ENCODE data around the gene MTA3. TPM values are rescaled to one million over a fixed set of nuclear protein-coding genes. Genes with fewer than 3 reads are reported as not detected.

The MTA3 gene
- total and polyA plus RNA-seq, 2 donors (not counting 3 experiments of a cell fraction or from before 2014, with no cell fraction given): 36.3 to 53.3 TPM

GRCh38 chr2:42761554-42761953 lies 193.1 kb downstream of the MTA3 start:
- Histone ChIP-seq H3K36me3 (ENCODE audit: control insufficient read depth in 2 of 2, extremely low read depth in 1 of 2, insufficient read depth in 2 of 2, low read length in 2 of 2) (peaks cover 0 to 1% of the 10 kb centered on the region in 2 experiments), H3K9me1 (replicated peaks; ENCODE audit: control insufficient read depth, extremely low read depth, insufficient read depth, low read length) (no peaks in the 10 kb centered on the region), H3K4me3 (replicated peaks in 1 of 3; ENCODE audit: insufficient read depth in 1 of 3, low read depth in 1 of 3, low read length in 3 of 3) (no peak overlapping the region), H3K9ac (replicated peaks; ENCODE audit: extremely low read depth, insufficient read depth, low read length) (no peak overlapping the region), H4K20me1 (replicated peaks; ENCODE audit: control insufficient read depth, extremely low read depth, insufficient read depth, low read length) (no peaks in the 10 kb centered on the region), H2AFZ (ENCODE audit: low read depth, low read length) (no peak overlapping the region), H3K79me2 (ENCODE audit: control insufficient read depth, insufficient read depth, low read length) (no peaks in the 10 kb centered on the region), H3K4me2 (ENCODE audit: insufficient read depth, low read length) (no peak overlapping the region), H3K4me1 (ENCODE audit: control insufficient read depth, extremely low read depth, insufficient read depth, low read length) (no peaks in the 10 kb centered on the region), H3K27ac (ENCODE audit: insufficient read depth, low read depth, low read length) (no peak overlapping the region), H3K9me3 (replicated peaks; ENCODE audit: control insufficient read depth, insufficient read depth, low read length) (no peaks in the 10 kb centered on the region), H3K27me3 (ENCODE audit: control insufficient read depth in 2 of 2, insufficient read depth in 2 of 2, low read length in 2 of 2) (no peaks in the 10 kb centered on the region)
- no peak for FAIRE-seq
- BruUV-seq (replicated peaks): no TSS peak
- no peak for DNase-seq (ENCODE audit: low read depth, low spot score)
- ChIA-PET CTCF (interaction anchor here (0.6 to 1.1 kb wide), 2 partner anchors 9 to 11 kb away, joined by 3 to 4 read pairs; no protein-coding TSS in a partner anchor), POLR2A (no interaction called here)
- dilution Hi-C loops (cut with MboI; ENCODE audit: extremely low pct_ligation_motif_present, low sequenced_read_pairs) (no loop called here), intact Hi-C loops (cut with micrococcal nuclease) (no loop called here)
- TF ChIP-seq GATA2 (IDR thresholded peaks at IDR 0.05; ENCODE audit: insufficient read depth, insufficient read length, low read depth, low read length) (no peak), FOS (IDR thresholded peaks at IDR 0.05; ENCODE audit: borderline replicate concordance, insufficient read depth, low read length) (no peak), POLR2AphosphoS5 (IDR thresholded peaks at IDR 0.05; ENCODE audit: insufficient read depth, low read depth, low read length) (no peak)

- ChIA-PET POLR2A (no interaction called here), CTCF (interaction anchor here (0.6 to 1.1 kb wide), 2 partner anchors 9 to 11 kb away, joined by 3 to 4 read pairs; no protein-coding TSS in a partner anchor)
- H3K4me2 ChIP-seq (ENCODE audit: insufficient read depth, low read length): no peak overlapping the region
- peaks cover 0 to 1% of the 10 kb centered on the region in 2 experiments for H3K36me3 ChIP-seq (ENCODE audit: control insufficient read depth in 2 of 2, extremely low read depth in 1 of 2, insufficient read depth in 2 of 2, low read length in 2 of 2)
- H3K9ac ChIP-seq (replicated peaks; ENCODE audit: extremely low read depth, insufficient read depth, low read length): no peak overlapping the region
- H3K4me1 ChIP-seq (ENCODE audit: control insufficient read depth, extremely low read depth, insufficient read depth, low read length): no peaks in the 10 kb centered on the region
- H3K9me1 ChIP-seq (replicated peaks; ENCODE audit: control insufficient read depth, extremely low read depth, insufficient read depth, low read length): no peaks in the 10 kb centered on the region
- H3K4me3 ChIP-seq (replicated peaks in 1 of 3; ENCODE audit: insufficient read depth in 1 of 3, low read depth in 1 of 3, low read length in 3 of 3): no peak overlapping the region
- H3K27me3 ChIP-seq (ENCODE audit: control insufficient read depth in 2 of 2, insufficient read depth in 2 of 2, low read length in 2 of 2): no peaks in the 10 kb centered on the region
- intact Hi-C loops (cut with micrococcal nuclease) (no loop called here), dilution Hi-C loops (cut with MboI; ENCODE audit: extremely low pct_ligation_motif_present, low sequenced_read_pairs) (no loop called here)
- TF ChIP-seq POLR2AphosphoS5 (IDR thresholded peaks at IDR 0.05; ENCODE audit: insufficient read depth, low read depth, low read length) (no peak), MYC (IDR thresholded peaks at IDR 0.05; ENCODE audit: low read depth, low read length) (no peak), JUN (IDR thresholded peaks at IDR 0.05; ENCODE audit: borderline replicate concordance, insufficient read depth, insufficient read length, low read depth) (no peak), EZH2 (IDR thresholded peaks at IDR 0.05; ENCODE audit: borderline replicate concordance, low read depth, low read length, severe bottlenecking) (no peak), FOS (IDR thresholded peaks at IDR 0.05; ENCODE audit: borderline replicate concordance, insufficient read depth, low read length) (no peak), POLR2A (IDR thresholded peaks at IDR 0.05; ENCODE audit: low read depth, low read length) (no peak), CTCF (IDR thresholded peaks at IDR 0.05; ENCODE audit: extremely low read depth in 1 of 2, insufficient read depth in 1 of 2, low read depth in 1 of 2, low read length in 2 of 2) (no peak), GATA2 (IDR thresholded peaks at IDR 0.05; ENCODE audit: insufficient read depth, insufficient read length, low read depth, low read length) (no peak), MAX (IDR thresholded peaks at IDR 0.05; ENCODE audit: insufficient read depth, insufficient read length) (no peak)
- no peak for FAIRE-seq
- H2AFZ ChIP-seq (ENCODE audit: low read depth, low read length): no peak overlapping the region
- no peaks in the 10 kb centered on the region for H3K79me2 ChIP-seq (ENCODE audit: control insufficient read depth, insufficient read depth, low read length)
- no peak overlapping the region for H3K27ac ChIP-seq (ENCODE audit: insufficient read depth, low read depth, low read length)
- no peaks in the 10 kb centered on the region for H4K20me1 ChIP-seq (replicated peaks; ENCODE audit: control insufficient read depth, extremely low read depth, insufficient read depth, low read length)
- no peaks in the 10 kb centered on the region for H3K9me3 ChIP-seq (replicated peaks; ENCODE audit: control insufficient read depth, insufficient read depth, low read length)
- BruUV-seq (replicated peaks): no TSS peak
- DNase-seq (ENCODE audit: low read depth, low spot score): no peak
Measured at GRCh38 chr2:42762155-42762554, 193.7 kb downstream of the MTA3 start.

All from endothelial cell of umbilical vein (primary cell).